ENCODE measurements around the gene AATF. TPM values are rescaled to one million over a fixed set of nuclear protein-coding genes. Genes with fewer than 3 reads are reported as not detected.

Gene AATF
- total and polyA plus RNA-seq, 2 donors (not counting 1 experiment from before 2014, with no cell fraction given) = 23.9 to 54.8 TPM

DNA sequence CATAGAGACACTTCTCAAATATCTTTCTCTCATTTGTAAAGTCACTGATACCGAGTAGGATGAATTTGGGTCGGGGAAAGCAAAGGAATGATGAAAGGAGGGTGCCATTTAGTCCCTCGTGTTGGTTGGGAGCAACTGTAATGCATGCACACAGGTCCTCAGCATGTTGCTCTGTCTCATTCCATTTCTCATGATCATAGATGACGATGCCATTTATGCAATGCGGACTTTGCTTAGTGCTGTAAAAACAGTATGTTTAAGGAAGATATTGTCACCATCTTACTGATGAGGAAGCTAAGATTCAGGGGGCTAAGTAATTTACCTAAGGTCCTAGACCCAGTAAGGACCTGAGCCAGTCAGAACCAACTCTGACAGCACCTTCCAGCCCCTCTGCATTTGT, 100.1 kb downstream of the AATF start:
- ATAC-seq (ENCODE audit: low read depth) = no peak
- H3K4me2 ChIP-seq (replicated peaks; ENCODE audit: low read depth, low read length, poor library complexity, severe bottlenecking) = no peak overlapping the region
- Mint-ChIP-seq H3K9me3 (ENCODE audit: insufficient read depth) (no peaks in the 10 kb centered on the region), H3K4me1 (peaks cover 14% of the 10 kb centered on the region), H3K27ac (no peak overlapping the region), H3K4me3 (no peak overlapping the region), H3K27me3 (no peaks in the 10 kb centered on the region)
- CTCF ChIA-PET = interaction anchor here (1.3 to 7.7 kb wide), 8 partner anchors 8 to 563 kb away, joined by 3 to 150 read pairs (median 7); partner anchors contain the start of genes MRM1 and ZNHIT3
- H3K9ac ChIP-seq (ENCODE audit: low read length) = no peak overlapping the region
- H2AFZ ChIP-seq (ENCODE audit: insufficient read depth, low read depth, low read length, poor library complexity, severe bottlenecking) = no peak overlapping the region
- intact Hi-C loops (cut with micrococcal nuclease) = loop anchor here (5.0 kb wide), 1 partner anchor 342 kb away; no protein-coding TSS in a partner anchor
- POLR2A ChIA-PET = no interaction called here
- TF ChIP-seq, protein P1, sequence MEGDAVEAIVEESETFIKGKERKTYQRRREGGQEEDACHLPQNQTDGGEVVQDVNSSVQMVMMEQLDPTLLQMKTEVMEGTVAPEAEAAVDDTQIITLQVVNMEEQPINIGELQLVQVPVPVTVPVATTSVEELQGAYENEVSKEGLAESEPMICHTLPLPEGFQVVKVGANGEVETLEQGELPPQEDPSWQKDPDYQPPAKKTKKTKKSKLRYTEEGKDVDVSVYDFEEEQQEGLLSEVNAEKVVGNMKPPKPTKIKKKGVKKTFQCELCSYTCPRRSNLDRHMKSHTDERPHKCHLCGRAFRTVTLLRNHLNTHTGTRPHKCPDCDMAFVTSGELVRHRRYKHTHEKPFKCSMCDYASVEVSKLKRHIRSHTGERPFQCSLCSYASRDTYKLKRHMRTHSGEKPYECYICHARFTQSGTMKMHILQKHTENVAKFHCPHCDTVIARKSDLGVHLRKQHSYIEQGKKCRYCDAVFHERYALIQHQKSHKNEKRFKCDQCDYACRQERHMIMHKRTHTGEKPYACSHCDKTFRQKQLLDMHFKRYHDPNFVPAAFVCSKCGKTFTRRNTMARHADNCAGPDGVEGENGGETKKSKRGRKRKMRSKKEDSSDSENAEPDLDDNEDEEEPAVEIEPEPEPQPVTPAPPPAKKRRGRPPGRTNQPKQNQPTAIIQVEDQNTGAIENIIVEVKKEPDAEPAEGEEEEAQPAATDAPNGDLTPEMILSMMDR (IDR thresholded peaks at IDR 0.05) = no peak
- no peak for TF ChIP-seq EZH2 (IDR thresholded peaks at IDR 0.05; ENCODE audit: borderline replicate concordance, insufficient read depth, low read depth, low read length, poor library complexity, severe bottlenecking)
- H3K27me3 ChIP-seq (replicated peaks in 1 of 4; ENCODE audit: control extremely low read depth in 1 of 4, control insufficient read depth in 3 of 4, insufficient read depth in 4 of 4, low read length in 3 of 4) = no peaks in the 10 kb centered on the region
- H4K20me1 ChIP-seq (ENCODE audit: control insufficient read depth, insufficient read depth, low read length, poor library complexity, severe bottlenecking) = peaks cover 15% of the 10 kb centered on the region
- no peak overlapping the region for H3K27ac ChIP-seq (ENCODE audit: low read length in 2 of 2)
- peaks cover 2 to 48% of the 10 kb centered on the region in 2 experiments for H3K36me3 ChIP-seq (replicated peaks in 1 of 2; ENCODE audit: control extremely low read depth in 1 of 2, control insufficient read depth in 1 of 2, extremely low read depth in 1 of 2, insufficient read depth in 2 of 2, low read length in 1 of 2)
- peaks cover 11% of the 10 kb centered on the region for H3K79me2 ChIP-seq (ENCODE audit: control insufficient read depth, insufficient read depth, low read length)
- peaks cover 3 to 6% of the 10 kb centered on the region in 2 donors for H3K4me1 ChIP-seq (ENCODE audit: control insufficient read depth in 2 of 2, insufficient read depth in 2 of 2, low read length in 2 of 2)
- H3K9me3 ChIP-seq (ENCODE audit: control extremely low read depth in 1 of 3, control insufficient read depth in 2 of 3, insufficient read depth in 1 of 3, low read length in 2 of 3) = no peaks in the 10 kb centered on the region
- 100% methylated on average over 3 of the region's 5 CpGs for WGBS (ENCODE audit: insufficient coverage)
- H3K4me3 ChIP-seq (ENCODE audit: control extremely low read depth in 1 of 5, extremely low read depth in 1 of 5, insufficient read depth in 1 of 5, low read depth in 2 of 5, low read length in 4 of 5) = no peak overlapping the region
- DNase-seq = no peak

DNA sequence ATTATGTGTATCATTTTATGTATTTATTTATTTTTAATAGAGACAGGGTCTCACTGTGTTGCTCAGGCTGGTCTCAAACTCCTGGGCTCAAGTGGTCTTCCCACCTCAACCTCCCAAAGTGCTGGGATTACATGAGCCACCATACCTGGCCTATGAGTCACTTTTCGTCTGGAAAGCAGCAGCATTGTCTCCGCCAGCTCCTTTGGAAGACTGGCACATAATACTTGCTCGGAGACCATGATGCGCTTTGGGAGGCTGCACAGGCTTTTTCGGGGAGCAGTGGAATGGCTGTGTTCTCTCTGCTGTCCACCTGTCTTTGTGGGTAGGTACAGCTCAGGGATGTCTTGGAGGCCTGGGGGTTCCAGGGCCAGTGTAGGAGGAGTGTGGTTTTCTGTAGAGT, 102.2 kb downstream of the AATF start:
- intact Hi-C loops (cut with micrococcal nuclease) = no loop called here
- no peak overlapping the region for H3K9ac ChIP-seq (ENCODE audit: low read length)
- H3K79me2 ChIP-seq (ENCODE audit: control insufficient read depth, insufficient read depth, low read length) = peaks cover 11% of the 10 kb centered on the region
- peaks cover 15% of the 10 kb centered on the region for H4K20me1 ChIP-seq (ENCODE audit: control insufficient read depth, insufficient read depth, low read length, poor library complexity, severe bottlenecking)
- DNase-seq = no peak
- H3K9me3 ChIP-seq (ENCODE audit: control extremely low read depth in 1 of 3, control insufficient read depth in 2 of 3, insufficient read depth in 1 of 3, low read length in 2 of 3) = no peaks in the 10 kb centered on the region
- H3K4me1 ChIP-seq (ENCODE audit: control insufficient read depth in 2 of 2, insufficient read depth in 2 of 2, low read length in 2 of 2) = no peaks in the 10 kb centered on the region
- ATAC-seq (ENCODE audit: low read depth) = no peak
- H3K4me2 ChIP-seq (replicated peaks; ENCODE audit: low read depth, low read length, poor library complexity, severe bottlenecking) = no peak overlapping the region
- Mint-ChIP-seq H3K9me3 (ENCODE audit: insufficient read depth) (no peaks in the 10 kb centered on the region), H3K4me3 (no peak overlapping the region), H3K27me3 (no peaks in the 10 kb centered on the region), H3K27ac (no peak overlapping the region), H3K4me1 (peaks cover 3% of the 10 kb centered on the region)
- H2AFZ ChIP-seq (ENCODE audit: insufficient read depth, low read depth, low read length, poor library complexity, severe bottlenecking) = no peak overlapping the region
- POLR2A ChIA-PET = no interaction called here
- H3K27me3 ChIP-seq (replicated peaks in 1 of 4; ENCODE audit: control extremely low read depth in 1 of 4, control insufficient read depth in 3 of 4, insufficient read depth in 4 of 4, low read length in 3 of 4) = no peaks in the 10 kb centered on the region
- TF ChIP-seq EZH2 (IDR thresholded peaks at IDR 0.05; ENCODE audit: borderline replicate concordance, insufficient read depth, low read depth, low read length, poor library complexity, severe bottlenecking) = no peak
- TF ChIP-seq, protein P1 (IDR thresholded peaks at IDR 0.05) = no peak
- CTCF ChIA-PET = interaction anchor here (3.2 kb wide), 1 partner anchor 422 kb away, joined by 15 read pairs; no protein-coding TSS in a partner anchor
- H3K36me3 ChIP-seq (replicated peaks in 1 of 2; ENCODE audit: control extremely low read depth in 1 of 2, control insufficient read depth in 1 of 2, extremely low read depth in 1 of 2, insufficient read depth in 2 of 2, low read length in 1 of 2) = peaks cover 2 to 46% of the 10 kb centered on the region in 2 experiments
- H3K4me3 ChIP-seq (ENCODE audit: control extremely low read depth in 1 of 5, extremely low read depth in 1 of 5, insufficient read depth in 1 of 5, low read depth in 2 of 5, low read length in 4 of 5) = no peak overlapping the region
- WGBS (ENCODE audit: insufficient coverage) = 100% methylated on average over 5 of the region's 5 CpGs
- no peak overlapping the region for H3K27ac ChIP-seq (ENCODE audit: low read length in 2 of 2)

Measured in B cell (primary cell).